ENCODE results near the gene PITX1. TPM values are rescaled to one million over a fixed set of nuclear protein-coding genes. Genes with fewer than 3 reads are reported as not detected.

PITX1 gene
- polyA plus RNA-seq, 3 donors: 0.09 TPM; not detected in 2

GRCh38 chr5:135041726-135042125 is 7.7 kb upstream of the PITX1 start:
- no peak for DNase-seq

DNA sequence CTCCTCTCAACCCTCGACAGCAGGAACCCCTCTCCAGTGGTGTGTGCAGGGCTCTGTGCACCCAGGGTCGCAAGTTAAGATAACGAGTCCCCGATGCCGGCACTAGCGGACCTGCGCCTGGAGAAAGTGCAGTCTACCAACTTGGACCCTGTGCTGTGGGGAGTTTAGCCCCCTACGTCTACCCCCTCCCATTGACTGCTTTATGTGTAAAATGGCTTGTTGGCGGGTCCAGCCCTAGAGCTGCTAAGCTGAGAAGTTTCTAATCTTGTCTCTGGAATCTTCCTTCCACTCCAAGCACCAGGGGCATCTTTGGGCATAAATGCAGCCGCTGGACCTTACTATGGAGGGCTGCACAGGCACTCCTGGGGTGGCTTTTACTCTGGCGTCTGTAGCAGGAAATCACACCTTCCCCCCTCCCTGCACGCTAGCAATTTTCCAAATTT is 7.1 kb upstream of the PITX1 start:
- no peak for DNase-seq

DNA sequence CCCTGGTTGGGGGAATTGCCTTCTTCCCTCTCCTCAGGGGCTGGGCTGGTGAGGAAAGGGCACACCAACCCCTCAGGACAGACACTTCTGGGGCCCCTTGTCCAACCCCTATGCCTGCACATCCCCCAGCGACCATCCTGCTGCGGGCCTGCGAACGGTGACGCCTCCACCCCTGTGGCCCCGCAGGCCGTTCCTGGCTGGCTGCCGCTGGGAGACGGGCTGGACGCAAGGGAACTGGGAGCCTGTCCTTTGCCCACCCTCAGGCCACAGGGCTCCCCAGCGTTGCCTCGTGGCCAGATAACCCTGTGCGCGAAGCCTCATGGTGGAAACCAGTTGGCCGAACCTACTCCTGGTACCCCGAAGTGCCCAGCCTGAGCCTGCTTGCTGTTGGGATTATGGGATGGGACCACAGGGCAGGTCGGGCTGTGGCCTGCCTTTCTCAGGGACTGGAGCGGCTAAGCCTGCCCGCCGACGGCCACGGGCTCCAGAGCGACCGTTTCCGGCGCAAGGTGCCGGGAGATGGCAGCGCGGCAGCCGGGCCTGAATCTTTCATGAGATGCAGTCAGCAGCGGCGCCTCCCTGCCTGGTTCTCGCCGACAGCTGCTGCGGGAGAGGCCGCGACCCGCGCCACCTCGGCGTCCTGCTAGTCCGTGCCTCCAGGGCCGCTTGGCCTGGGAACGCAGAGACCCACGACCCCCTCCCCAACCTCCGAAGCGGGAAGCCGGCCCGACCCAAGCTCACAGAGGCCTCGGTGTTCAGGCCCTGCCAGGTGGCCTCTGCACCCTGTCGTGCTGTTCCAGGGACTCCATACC is 6.5 kb upstream of the PITX1 start:
- DNase-seq: no peak

DNA sequence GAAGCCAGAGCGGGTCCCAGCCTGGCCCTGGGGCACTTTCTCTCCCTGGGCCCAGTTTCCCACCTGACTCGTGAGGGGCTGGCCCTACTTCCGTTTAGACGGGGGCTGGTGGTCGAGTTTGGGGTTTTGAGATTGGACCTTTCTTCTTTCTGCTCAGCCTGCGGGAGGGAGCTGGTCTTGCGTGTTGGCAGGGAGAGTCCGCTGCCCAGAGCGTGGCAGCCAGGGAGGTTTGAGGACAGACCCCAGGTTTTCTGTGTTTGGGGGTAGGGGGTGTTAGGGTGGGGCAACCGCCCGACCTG is 6.0 kb upstream of the PITX1 start:
- no peak for DNase-seq

GRCh38 chr5:135039271-135040033 is 5.4 kb upstream of the PITX1 start:
- no peak for DNase-seq

DNA sequence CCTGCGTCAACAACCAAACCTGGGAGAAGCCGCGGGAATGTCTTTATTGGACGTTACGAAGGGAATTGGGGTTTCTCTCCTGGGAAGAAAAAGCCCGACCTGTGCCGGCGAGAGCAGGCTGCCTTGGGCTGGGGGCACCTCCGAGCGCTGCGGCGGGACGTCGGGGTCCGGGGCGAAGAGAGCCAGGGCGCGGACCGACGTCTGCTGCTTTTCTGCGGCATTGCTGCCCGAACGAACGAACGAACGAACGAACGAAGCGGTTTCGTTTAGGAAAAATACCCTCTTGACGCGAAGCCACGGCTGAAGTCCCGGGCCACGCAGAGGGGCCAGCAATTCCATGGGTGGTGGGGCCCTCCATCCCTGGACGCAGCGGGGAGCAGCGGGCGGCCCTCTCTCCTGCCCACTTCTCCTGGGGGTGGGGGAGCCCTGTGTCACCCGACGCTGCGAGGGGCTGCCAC is 4.8 kb upstream of the PITX1 start:
- no peak for DNase-seq

DNA sequence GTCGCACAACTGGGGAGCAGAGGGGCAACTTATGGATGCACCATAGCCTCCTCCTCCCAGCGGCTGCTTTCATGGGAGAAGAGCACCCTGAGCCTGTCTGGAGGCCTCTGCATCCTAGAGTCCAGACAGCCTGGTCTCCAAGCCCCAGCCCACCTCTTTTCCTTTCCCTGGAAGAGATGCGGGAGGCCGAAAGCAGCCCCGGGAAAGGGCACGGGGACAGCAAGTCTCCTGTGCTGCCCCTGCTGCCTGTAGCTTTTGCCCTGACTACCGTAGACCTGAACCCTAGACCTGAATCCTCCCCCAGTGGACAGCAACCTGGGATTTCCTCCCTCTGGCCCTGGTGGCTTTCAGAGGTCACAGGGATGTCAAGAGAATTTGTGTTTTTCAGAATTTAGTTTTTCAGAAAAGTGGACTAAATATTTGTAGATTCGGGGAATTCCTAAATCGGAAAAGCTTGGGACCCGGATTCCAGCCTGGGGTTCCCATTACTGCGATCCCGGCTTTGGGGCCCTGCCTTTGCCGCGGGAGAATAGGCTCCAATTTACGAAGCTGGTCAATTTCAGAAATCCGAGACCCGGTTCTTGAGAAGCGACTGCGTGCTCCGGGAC is 4.3 kb upstream of the PITX1 start:
- no peak for DNase-seq

DNA sequence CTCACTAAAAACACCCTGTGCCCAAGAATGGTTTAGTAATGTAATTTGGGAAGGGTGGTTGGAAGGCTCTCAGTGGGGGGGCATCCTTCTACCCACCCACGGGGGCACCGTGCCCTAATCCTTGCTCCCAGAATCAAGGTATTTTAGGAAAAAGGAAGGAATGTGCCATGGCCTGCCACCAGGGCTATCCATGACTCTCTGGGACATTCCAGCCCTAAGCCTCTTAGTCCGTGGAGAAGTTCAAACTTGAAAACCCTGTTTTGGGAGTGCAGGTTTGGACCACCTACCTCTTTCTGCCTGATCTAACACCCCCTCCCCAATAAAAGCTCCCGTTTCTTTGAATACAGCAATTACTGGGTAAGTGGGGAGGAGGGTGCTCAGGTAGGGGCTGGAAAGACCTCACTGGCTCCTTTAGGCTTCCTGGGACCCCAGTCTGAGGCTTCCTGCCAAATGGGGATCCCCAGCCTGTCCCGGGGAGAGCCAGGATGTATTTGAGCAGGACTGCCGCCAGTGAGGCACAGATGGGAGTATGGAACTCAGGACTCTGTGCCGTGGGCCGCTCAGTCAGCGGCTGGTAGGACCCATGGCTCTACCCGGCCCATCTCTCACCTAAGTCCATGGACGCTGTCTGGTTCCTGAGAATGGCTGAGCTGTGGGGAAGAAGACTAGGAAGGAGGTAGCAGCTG is 3.6 kb upstream of the PITX1 start:
- DNase-seq: no peak

DNA sequence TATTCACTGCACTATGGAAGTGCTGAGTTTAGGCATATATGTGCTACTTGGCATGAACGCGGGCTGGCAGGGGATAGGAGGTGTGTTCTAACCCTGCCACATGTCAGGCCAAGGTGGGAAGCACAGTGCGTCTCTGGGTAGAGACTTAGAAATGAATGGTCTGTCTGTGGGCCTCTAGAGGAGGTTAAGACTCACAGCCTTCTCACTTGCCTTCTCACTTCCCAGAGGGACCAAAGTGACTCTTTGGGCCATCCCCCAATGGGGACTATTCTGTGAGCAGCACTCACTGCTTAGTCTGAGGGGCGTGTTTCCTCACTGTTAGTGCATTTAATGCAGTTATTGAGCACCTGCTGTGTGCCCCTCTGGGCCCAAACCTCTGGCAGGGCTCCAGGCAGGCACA is 2.4 kb upstream of the PITX1 start:
- no peak for DNase-seq

GRCh38 chr5:135035678-135036030 is 1.6 kb upstream of the PITX1 start:
- DNase-seq: no peak

- DNase-seq: no peak
Measured at GRCh38 chr5:135034963-135035677, 1.1 kb upstream of the PITX1 start.

GRCh38 chr5:135034236-135034962 is 371 bp upstream of the PITX1 start:
- no peak for DNase-seq

GRCh38 chr5:135032999-135033861 is 798 bp downstream of the PITX1 start:
- DNase-seq: no peak

GRCh38 chr5:135032695-135032998 is 1.4 kb downstream of the PITX1 start:
- DNase-seq: no peak

DNA sequence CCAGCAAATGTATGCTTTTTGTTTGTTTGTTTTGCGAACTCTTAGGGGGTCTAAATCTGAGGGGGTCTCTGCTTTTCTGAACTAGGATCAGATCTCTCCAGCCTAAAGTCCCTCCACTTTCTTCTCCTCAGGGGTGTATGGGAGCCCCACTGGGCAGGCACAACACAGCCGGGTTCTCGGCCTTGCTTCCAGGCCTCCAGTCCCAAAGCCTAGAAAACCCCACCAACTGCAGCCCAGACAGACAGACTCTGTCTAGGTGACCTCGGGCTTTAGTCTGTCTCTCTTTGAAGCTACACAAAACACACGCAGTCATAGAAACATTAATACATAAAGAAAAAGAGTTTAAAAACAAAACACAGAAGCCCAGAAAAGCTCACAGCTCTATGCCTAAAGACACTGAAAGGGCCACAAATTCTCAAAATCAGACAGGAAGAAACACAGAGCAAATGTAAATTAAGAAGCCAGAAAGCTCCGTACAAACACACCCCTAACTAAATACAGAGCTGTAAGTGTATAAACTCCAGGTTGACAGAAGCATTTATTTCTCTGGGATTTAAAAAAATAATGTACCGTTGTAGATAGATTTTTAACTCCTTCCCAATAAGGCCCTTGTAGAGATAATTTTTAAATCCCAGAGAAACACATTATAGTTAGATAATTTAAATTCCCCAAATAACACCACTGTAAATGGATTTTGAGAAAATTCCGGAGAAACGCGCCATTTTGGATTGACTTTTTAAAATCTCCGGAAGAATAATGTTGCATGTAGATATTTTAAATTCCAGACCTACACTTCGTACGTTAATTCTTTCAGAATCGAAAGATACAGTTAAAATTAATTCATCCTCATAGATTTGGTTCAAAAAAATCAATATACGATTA is 2.0 kb downstream of the PITX1 start:
- DNase-seq: no peak

GRCh38 chr5:135030956-135031812 is 2.8 kb downstream of the PITX1 start:
- no peak for DNase-seq

DNA sequence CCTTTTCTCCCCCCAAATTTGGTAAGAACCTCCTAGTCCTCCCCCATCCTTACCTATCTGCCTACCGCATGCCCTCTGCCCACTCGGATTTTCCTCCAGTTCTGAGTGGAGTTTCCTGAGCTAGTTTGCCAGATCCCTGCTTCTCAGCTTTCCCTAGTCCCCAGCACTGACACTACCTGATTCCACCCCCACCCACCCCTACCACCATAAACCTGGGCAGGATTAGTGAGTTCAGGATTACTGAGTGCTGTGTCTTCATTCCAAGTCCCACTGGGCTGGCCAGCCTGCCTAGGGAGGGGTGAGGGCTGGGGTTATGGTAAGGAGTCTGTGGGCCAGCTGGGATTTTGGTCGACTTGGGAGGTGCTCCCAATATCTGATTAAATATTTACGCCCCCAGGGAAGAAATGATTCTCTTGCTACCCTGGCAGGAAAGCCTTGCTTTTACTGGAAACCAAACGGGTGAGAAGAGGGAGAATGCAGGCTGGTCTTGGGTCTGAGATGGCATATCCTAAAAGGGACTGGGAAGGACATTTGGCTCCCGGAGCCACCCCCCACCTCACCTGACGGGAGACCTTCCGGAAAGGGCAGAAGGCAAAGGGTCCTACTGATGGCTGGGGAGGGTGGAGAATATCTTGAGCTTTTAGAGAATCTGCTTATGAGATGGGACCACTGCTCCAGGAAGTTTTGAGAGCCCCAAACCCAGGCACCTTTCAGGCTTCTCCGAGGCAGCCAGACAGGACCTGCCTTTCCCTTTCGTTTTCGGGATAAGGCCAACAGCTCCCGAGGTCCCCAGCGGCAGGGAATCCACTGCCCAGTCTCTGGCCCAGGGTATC is 3.7 kb downstream of the PITX1 start:
- DNase-seq: no peak
